ENCODE measurements around the gene RPE65.
"Not testable (repeated sequence)": the region's sequence is repeated elsewhere in the genome, so short reads cannot be mapped to it uniquely, and the experiment has no call there.

The RPE65 gene

DNA sequence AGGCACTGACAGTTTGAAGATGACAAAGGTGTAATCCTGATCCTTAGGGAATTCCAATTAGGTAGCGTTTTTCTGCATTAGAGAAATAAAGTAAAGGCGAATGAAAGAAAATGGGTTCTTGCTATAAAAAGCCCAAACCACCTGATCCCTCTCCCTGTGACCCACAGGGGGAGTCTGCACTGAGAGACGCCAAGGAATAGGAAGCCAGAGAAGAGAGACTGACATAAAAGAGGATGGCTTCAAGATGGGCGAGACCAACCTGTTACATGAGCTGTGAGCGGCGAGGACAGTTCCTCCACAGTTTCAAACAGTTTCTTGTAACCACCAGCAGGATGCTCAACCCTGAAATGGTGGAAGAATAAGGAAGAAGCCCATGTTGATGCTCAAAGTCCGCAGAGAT is 1.4 kb downstream of the RPE65 start:
- DNase-seq = no peak

DNA sequence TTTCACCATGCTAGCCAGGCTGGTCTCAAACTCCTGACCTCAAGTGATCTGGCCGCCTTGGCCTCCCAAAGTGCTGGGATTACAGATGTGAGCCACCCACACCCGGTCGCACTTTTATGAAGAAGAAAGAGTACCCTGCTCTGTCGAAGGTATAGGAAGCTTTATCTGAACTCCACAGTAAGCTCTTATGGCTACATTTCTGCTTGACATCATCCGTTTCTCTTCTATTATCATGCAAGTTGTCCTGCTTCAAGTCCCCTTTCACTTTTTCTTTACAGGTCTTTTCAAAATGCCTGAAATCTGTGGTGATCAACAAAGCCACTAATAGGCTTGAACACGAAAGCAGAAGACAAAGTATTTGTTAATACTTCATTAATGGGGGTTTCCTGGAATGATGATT is 4.0 kb downstream of the RPE65 start:
- DNase-seq = no peak

DNA sequence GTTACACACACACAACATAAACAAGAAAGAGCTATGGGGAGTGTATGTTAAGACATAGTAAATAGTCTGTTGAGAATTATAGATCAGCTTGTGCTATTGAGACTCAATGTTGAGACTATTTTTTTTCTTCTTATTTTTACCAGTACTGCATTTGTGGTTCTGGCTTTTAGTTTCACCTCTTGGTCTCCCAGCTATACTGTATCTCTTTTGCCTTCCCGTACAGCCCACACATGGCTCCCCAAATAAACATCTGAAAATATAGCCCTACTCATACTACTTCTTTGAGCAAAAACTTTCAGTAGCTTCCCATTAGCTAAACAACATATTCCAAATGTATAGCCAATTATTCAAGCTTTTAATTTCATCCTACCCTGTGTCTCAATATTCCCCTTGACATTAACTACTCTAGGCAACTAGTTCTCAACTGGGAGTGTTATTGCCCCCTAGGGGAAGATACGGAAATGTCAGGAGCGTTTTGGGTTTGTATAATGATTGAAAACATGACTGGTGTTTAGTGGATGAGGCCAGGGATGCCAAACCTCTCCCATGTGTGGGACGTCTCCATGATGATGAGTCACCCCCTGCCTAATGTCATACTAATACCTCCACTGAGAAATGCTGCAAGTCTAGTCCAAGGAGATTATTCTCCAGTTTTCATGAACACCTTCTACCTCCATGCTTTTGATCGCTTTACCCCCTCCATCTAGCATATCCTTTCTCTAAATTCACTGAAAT is 6.8 kb downstream of the RPE65 start:
- DNase-seq = peak in 1 of 2 donors; percentile 21

DNA sequence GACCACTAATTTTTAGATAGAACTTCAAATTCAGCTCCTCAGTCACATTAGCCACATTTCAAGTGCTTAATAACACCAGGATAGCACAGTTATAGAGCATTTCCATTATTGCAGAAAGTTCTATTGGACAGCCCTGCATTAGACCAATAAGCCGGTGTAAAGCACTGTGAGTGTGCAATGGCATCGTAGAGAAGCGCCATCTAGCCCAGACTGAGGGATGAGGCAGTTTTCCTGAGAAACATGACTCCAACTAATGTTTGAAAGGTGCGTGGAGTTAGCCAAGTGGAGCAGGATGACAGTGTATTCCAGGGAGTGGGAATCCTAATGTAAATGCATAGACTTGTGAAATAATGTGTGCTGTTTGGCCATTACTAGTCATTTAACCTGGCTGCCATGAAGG is 7.7 kb downstream of the RPE65 start:
- no peak for DNase-seq

DNA sequence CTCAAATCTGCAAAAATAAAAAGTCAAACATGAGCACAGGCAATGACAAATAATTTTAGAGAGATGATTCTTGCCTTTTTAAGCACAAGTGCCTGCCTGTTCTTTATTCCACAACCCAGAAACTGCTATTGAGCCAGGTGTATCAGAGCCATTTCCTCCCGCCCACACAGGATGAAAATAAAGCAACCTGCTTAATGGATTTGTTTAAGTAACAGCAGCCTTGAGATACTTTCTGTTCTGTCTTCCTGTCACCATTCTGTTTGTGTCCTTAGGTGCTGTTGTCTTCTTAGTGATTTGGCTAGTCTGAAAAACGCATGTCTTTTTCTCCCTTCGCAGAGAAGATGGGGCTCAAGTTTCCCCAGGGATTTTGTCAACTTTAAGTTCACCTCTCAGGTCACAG is 11.4 kb downstream of the RPE65 start:
- DNase-seq = no peak

DNA sequence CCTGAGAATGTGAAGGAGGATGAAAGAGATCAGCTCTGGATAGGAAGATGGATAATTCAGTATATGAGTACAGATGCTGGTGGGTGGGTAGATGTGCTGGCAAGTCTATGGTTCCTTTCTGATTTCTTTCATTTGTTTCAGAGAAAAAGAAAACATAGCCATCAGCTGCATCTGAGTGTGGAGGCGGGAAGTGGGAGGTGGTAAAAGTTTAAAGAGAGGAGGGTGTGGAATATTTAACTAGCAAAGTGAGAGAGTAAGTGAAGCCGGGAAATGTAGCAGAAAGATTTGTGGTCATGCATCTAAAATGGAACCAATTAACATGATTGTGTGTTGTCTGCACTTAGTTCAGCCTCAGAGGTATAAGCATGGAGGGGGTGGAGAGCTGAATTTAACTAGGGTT is 16.4 kb downstream of the RPE65 start:
- DNase-seq = no peak

DNA sequence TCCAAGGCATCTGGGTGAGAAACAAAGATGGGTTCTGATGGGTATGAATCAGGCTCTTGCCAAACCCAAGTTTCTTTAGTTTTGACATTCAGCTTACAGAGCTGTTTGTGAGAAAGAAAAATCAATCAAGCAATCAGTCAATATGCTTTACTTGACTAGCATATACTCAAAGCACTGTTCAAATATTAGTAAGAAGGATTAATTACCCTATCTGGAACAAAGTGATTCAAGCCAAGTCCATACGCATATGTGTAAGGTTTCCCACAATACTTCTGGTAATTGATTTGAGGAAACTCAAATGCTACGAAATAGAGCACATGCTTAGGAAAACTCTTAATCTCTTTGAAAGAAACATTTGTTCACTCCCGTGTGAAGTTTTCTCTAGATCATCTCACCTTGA is 18.7 kb downstream of the RPE65 start:
- no peak for DNase-seq

DNA sequence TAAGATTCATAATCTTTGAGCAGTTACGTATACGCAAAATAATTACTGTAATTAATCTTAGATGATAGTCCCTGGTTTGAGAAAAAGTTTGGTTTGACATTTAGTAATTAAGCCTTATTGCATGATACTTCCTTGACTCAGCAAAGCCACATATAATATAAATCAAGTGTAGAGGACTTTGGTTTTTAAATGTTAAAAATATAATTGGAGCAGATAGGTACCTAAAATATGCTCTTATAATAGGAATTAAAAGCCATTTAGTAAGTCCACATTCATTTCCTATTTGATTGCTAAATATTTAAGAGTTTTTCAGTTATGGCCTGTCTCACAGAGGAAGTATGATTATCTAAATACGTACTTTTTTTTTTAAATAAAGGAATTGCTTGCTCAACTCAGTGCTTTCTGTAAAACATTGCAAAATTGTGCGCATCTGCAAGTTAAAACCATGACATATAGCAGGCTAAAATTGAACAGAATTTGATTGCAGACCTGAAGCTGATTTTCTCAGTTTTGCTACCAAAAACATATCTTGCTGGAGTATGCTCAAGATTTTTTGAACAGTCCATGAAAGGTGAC is 20.4 kb downstream of the RPE65 start:
- DNase-seq = no peak

DNA sequence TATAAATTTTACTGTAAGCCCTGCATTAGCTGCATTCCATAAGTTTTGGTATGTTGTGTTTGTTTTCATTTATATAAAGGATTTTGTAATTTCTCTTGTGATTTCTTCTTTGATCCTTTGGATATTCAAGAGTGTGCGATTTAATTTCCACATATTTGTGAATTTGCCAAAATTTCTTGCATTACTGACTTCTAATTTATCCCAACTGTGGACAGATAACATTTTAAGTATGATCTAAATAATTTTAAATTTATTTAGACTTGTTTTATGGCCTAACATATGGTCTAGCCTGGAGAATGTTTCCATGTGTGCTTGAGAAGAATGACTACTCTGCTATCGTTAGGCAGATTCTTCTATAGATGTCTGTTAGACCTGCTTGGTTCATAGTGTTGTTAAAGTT is 23.2 kb downstream of the RPE65 start:
- no peak for DNase-seq

DNA sequence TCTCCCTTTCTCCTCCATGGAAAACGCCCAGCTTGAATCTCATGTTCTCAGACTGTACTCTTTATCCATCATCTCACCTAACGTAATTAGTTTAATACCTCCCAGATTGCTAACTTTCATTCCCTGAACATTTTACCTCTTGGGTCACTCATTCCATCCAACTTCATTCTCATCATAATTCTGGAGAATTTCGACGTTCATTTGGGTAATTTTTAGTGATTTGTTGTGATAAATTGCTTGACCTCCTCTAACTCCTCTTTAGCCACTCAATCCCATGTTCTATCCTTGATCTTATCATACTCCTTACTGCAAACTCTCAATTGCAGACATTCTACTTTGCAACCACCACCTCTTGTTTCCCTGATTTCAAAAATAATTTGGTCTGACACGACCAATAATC is 28.4 kb downstream of the RPE65 start:
- DNase-seq = no peak

DNA sequence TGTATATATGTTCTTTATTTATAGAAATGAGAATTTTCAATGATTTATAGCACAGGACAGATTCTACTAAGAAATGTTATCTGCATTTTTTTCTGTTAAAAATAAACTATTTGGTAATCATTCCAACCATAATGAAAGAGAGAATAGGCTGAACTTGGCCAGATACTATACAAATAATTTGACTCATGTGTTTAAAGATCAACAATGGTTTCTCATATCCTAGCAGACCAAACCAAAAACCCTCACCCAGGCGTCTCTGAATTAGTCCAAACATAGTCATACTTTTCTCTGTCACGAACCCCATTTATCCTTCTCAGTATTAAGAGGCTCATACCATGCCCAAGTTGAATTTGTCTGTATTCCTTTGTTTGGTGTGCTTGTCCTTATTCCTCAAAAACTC is 40.3 kb downstream of the RPE65 start:
- no peak for DNase-seq

DNA sequence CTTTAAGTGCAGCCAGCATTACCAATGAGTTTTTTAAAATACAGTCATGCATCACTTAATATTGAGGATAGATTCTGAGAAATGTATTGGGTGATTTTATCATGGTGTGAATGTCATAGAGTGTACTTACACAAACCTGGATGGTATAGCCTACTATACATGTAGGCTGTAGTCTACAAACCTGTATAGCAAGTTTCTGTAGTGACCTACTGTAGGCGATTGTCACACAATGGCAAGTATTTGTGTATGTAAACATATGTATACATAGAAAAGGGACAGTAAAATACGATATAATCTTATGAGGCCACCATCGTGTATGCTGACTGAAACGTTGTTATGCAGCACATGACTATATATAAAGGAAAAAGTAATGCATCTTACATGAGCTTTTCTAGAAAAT is 48.2 kb downstream of the RPE65 start:
- DNase-seq = no peak

DNA sequence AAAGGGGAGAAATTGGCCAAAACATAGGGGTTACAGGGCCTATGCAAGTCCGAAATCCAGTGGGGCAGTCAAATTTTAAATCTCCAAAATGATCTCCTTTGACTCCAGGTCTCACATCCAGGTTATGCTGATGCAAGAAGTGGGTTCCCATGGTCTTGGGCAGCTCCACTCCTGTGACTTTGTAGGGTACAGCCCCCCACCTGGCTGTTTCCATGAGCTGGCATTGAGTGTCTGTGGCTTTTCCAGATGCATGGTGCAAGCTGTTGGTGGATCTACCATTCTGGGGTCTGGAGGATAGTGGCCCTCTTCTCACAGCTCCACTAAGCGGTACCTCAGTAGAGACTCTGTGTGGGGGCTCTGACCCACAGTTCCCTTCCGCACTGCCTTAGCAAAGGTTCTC is 54.2 kb downstream of the RPE65 start:
- not testable (repeated sequence) for DNase-seq

DNA sequence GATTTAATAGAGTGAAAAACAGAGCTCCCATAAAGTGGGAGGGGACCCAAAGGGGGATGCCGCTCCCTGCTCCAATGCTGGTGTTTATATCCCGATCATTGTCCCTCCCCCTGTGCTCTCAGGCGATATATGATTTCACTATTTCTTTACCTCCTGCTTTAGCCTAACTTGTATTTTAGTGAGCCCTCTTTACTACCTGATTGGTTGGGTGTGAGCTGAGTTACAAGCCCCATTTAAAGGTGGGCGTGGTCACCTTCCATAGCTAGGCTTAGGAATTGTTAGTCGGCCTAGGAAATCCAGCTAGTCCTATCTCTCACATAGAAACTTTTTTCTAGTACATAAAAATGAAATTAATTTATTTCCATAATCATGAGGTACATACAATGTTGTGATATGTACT is 57.3 kb downstream of the RPE65 start:
- not testable (repeated sequence) for DNase-seq

DNA sequence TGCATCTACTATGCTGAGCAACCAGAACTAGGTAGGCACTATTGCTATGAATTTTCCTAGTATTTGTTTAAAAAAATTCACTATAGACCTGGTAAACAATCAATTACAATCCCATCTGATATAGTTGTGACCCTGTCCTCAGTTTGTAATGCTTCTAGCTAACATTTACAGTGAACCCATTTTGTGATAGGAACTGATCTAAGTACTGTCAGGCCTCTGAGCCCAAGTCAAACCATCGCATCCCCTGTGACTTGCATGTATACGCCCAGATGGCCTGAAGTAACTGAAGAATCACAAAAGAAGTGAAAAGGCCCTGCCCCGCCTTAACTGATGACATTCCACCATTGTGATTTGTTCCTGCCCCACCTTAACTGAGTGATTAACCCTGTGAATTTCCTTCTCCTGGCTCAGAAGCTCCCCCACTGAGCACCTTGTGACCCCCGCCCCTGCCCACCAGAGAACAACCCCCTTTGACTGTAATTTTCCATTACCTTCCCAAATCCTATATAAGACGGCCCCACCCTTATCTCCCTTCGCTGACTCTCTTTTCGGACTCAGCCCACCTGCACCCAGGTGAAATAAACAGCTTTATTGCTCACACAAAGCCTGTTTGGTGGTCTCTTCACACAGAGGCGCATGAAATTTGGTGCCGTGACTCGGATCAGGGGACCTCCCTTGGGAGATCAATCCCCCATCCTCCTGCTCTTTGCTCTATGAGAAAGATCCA is 63.8 kb downstream of the RPE65 start:
- DNase-seq = not testable (repeated sequence)

DNA sequence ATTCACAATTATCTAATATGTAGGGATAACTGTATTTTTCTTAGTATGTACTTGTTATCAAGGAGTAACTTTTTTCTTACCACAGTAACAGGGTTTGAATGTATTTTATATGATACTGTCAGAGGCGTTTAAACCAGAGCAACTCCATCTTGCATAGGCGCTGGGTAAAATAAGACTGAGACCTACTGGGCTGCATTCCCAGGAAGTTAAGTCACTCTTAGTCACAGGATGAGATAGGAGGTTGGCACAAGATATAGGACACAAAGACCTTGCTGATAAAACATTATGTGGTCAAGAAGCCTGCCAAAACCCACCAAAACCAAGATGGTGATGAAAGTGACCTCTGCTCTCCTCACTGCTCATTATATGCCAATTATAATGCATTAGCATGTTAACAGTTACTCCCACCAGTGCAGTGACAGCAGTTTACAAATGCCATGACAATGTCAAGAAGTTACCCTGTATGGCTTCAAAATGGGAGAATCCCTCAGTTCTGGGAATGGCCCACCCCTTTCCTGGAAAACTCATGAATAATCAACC is 64.8 kb downstream of the RPE65 start:
- DNase-seq = no peak

DNA sequence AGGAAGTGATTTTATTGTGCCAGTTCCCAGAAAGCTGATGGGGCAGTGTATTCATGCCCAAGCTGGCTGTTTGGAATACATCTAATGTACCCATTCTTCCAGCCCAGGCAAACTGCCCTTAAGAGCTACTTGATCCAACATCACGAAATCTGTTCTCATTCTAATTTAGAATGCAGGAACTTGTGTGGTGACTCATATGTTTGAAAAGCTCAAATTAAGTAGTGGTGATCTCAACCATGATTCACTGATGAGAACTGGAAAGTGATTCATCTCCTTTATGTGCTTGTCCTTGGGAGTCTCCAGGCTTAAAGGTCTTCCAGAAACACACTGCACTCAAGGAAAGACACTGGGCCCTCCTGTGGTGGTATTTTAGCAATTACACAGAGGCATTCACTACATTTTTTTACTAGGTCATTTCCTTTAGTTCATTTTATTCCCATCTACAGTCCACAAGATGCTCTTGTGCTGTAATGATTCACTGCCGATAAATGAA is 65.4 kb downstream of the RPE65 start:
- DNase-seq = no peak

DNA sequence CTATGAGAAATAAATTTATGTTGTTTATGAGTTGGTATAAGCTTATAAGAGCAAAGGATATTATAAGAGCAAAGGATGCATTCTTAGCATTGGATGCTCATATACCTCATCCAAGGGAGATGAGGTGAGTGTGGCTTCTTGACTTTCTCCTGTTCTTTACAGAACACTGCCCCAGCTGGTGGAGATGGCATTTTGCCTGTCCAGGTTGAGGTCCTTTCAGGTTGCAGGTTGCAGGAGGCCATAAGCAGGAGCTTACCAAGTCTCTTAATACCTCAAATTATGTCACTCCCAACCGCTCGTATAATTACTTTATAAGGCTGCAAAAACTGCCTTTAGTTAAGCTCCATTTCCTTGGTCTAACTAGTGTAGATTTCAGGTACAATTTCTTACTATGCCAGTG is 66.7 kb downstream of the RPE65 start:
- no peak for DNase-seq

DNA sequence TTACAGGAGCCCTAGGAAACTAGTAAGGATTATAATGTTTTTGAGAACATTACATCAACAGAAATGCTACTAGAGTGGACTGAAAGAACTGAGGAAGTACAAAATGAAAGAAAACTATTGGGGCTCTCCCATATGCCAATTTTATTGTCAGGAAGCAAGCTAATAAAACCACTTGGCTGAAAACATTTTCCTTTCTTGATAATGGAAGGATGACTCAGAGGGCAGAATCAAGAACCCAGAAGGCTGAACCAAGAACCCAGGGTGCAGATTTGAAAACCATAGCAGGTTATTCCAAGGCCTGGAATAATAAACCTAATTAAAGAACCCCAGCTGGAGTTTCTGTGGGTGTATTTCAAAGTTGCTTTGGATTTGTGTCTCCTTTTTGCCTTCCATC is 70.7 kb downstream of the RPE65 start:
- DNase-seq = no peak
